ENCODE results near the gene UNC45A. TPM values are rescaled to one million over a fixed set of nuclear protein-coding genes. Genes with fewer than 3 reads are reported as not detected.

UNC45A gene
- total RNA-seq, 3 donors from 2014 or later (not counting 1 experiment from before 2014, with no cell fraction given): 39.0 to 58.1 (median 51.5) TPM

DNA sequence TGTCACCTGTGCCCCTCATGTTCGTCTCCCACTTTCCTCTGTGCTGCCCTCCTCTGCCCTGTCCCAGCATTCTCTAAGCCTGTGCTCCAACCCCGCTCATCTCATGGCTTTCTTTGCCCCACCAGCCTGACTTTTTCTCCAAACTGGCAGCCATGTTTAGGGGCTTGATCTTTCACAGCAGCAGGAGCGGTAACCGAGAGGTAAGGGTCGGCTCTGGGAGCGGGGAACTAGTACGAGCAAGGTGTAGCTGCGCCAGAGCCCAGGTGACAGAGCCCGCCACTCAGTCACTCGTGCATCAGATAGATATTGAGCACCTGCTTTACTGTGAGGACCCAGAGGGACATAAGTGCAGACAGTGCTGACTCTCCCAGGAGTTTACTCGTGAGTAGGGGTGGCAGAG lies 18.6 kb upstream of the UNC45A start:
- H3K27ac Mint-ChIP-seq: peak overlapping the region in 1 of 2 donors; percentile 12
- no peaks in the 10 kb centered on the region for H3K9me3 ChIP-seq (ENCODE audit: control insufficient read depth, insufficient read depth, low read length)
- H3K27me3 Mint-ChIP-seq (ENCODE audit: low read depth in 2 of 2): no peaks in the 10 kb centered on the region
- no peaks in the 10 kb centered on the region for H3K27me3 ChIP-seq (ENCODE audit: control insufficient read depth, insufficient read depth, low read length)
- DNase-seq (no peak), ATAC-seq (no peak)
- H3K27ac ChIP-seq (ENCODE audit: low read length): no peak overlapping the region
- 79% methylated on average over 11 of the region's 11 CpGs for WGBS (ENCODE audit: insufficient coverage)
- peaks cover 14% of the 10 kb centered on the region for H3K4me1 ChIP-seq (ENCODE audit: control insufficient read depth, insufficient read depth, low read length)
- no peaks in the 10 kb centered on the region for H3K9me3 Mint-ChIP-seq
- intact Hi-C loops (cut with micrococcal nuclease): no loop called here
- H3K36me3 ChIP-seq (ENCODE audit: control insufficient read depth, insufficient read depth, low read length): peaks cover 92% of the 10 kb centered on the region
- TF ChIP-seq, protein P1, sequence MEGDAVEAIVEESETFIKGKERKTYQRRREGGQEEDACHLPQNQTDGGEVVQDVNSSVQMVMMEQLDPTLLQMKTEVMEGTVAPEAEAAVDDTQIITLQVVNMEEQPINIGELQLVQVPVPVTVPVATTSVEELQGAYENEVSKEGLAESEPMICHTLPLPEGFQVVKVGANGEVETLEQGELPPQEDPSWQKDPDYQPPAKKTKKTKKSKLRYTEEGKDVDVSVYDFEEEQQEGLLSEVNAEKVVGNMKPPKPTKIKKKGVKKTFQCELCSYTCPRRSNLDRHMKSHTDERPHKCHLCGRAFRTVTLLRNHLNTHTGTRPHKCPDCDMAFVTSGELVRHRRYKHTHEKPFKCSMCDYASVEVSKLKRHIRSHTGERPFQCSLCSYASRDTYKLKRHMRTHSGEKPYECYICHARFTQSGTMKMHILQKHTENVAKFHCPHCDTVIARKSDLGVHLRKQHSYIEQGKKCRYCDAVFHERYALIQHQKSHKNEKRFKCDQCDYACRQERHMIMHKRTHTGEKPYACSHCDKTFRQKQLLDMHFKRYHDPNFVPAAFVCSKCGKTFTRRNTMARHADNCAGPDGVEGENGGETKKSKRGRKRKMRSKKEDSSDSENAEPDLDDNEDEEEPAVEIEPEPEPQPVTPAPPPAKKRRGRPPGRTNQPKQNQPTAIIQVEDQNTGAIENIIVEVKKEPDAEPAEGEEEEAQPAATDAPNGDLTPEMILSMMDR (IDR thresholded peaks at IDR 0.05): no peak
- no peak overlapping the region for H3K4me3 Mint-ChIP-seq
- peaks cover 15% of the 10 kb centered on the region for H3K36me3 Mint-ChIP-seq
- no peak overlapping the region for H3K4me3 ChIP-seq (ENCODE audit: low read length)
- H3K4me1 Mint-ChIP-seq: peaks cover 0 to 5% of the 10 kb centered on the region in 2 donors

DNA sequence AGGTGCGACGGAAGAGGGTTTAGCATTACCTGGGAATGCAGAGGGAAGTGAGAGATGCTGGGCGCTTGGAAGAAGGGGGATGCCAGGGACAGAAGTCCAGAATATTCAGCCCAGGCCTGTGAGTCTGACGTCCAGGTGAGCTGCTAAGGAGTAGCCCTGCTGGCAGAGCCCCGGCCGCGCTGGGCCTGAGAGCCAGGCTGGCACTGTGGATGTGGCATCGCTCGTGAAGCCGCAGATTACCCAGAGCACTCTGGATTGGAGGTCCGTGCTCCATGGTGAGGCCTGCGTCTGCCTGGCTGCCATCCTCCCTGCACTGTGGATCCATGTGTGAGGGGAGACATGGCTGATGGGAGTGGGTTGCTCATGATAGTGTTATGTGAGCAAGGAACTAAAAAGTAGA lies 17.5 kb upstream of the UNC45A start:
- H3K27ac Mint-ChIP-seq: no peak overlapping the region
- H3K27ac ChIP-seq (ENCODE audit: low read length): no peak overlapping the region

DNA sequence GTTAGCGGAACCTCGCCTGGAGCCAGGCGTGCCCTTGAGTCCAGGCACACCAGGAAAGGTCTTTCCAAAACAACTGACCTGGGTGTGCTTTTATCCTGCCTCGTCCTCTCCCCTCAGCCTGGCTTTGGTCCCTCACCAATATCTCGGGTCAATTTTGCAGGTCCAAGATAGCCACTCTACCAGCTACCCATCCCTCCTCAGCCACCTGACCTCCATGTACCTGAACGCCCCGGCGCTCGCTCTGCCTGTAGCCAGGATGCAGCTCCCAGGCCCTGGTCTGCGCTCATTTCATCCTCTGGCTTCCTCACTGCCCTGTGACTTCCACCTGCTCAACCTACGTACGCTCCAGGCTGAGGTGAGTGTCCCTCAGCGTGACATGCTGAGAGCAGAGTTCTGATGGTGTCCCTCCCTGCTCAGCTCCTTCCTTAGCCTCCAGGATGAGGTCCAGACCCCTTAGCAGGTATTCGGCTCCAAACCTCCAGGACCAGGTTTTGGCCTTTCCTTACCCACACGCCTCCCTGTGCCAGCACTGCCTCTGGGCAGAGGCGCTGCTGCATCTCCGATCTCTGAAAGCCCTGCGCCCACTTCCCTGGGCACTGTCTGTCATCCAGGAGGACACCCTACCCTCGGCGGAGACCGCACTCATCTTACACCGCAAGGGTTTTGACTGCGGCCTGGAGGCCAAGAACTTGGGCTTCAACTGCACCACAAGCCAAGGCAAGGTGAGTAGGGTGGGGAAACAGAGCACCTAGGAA lies 16.9 kb upstream of the UNC45A start:
- WGBS (ENCODE audit: insufficient coverage): 96% methylated on average over 23 of the region's 23 CpGs
- Mint-ChIP-seq H3K4me1 (peaks cover 0 to 5% of the 10 kb centered on the region in 2 donors), H3K9me3 (no peaks in the 10 kb centered on the region), H3K4me3 (no peak overlapping the region), H3K27me3 (ENCODE audit: low read depth in 2 of 2) (no peaks in the 10 kb centered on the region), H3K36me3 (peaks cover 15% of the 10 kb centered on the region), H3K27ac (no peak overlapping the region)
- TF ChIP-seq, protein P1 (IDR thresholded peaks at IDR 0.05): no peak
- Histone ChIP-seq H3K9me3 (ENCODE audit: control insufficient read depth, insufficient read depth, low read length) (no peaks in the 10 kb centered on the region), H3K4me1 (ENCODE audit: control insufficient read depth, insufficient read depth, low read length) (peaks cover 14% of the 10 kb centered on the region), H3K36me3 (ENCODE audit: control insufficient read depth, insufficient read depth, low read length) (peaks cover 76% of the 10 kb centered on the region), H3K4me3 (ENCODE audit: low read length) (no peak overlapping the region), H3K27ac (ENCODE audit: low read length) (no peak overlapping the region), H3K27me3 (ENCODE audit: control insufficient read depth, insufficient read depth, low read length) (no peaks in the 10 kb centered on the region)
- ATAC-seq (no peak), DNase-seq (no peak)
- intact Hi-C loops (cut with micrococcal nuclease): no loop called here

More for the DNA sequence above, 17.5 kb upstream of the UNC45A start:
- DNase-seq: no peak
- Mint-ChIP-seq H3K9me3 (no peaks in the 10 kb centered on the region), H3K36me3 (peaks cover 15% of the 10 kb centered on the region), H3K27me3 (ENCODE audit: low read depth in 2 of 2) (no peaks in the 10 kb centered on the region), H3K4me3 (no peak overlapping the region), H3K4me1 (peaks cover 0 to 5% of the 10 kb centered on the region in 2 donors)
- Histone ChIP-seq H3K27me3 (ENCODE audit: control insufficient read depth, insufficient read depth, low read length) (no peaks in the 10 kb centered on the region), H3K36me3 (ENCODE audit: control insufficient read depth, insufficient read depth, low read length) (peaks cover 83% of the 10 kb centered on the region), H3K4me1 (ENCODE audit: control insufficient read depth, insufficient read depth, low read length) (peaks cover 14% of the 10 kb centered on the region), H3K9me3 (ENCODE audit: control insufficient read depth, insufficient read depth, low read length) (no peaks in the 10 kb centered on the region), H3K4me3 (ENCODE audit: low read length) (no peak overlapping the region)
- intact Hi-C loops (cut with micrococcal nuclease): no loop called here
- WGBS (ENCODE audit: insufficient coverage): 98% methylated on average over 12 of the region's 12 CpGs
- no peak for ATAC-seq
- TF ChIP-seq, protein P1 (IDR thresholded peaks at IDR 0.05): no peak
